Fibroblast of skin of right quadriceps (primary cell): Measurements from ENCODE around the gene ADAMTS14.

Experiments
- DNase-seq: peaks from one replicate; pipeline ENCODE4 v3.0.0-alpha.2; 2013

ADAMTS14 gene

GRCh38 chr10:70698211-70698610 lies 25.9 kb downstream of the ADAMTS14 start:
- no peak for DNase-seq

- no peak for DNase-seq
Observed at GRCh38 chr10:70699063-70699658, 26.9 kb downstream of the ADAMTS14 start.

GRCh38 chr10:70699659-70700174 lies 27.4 kb downstream of the ADAMTS14 start:
- peak; percentile 47 for DNase-seq

- DNase-seq, result no peak
Observed at GRCh38 chr10:70702190-70702763, 30.0 kb downstream of the ADAMTS14 start.

- DNase-seq, result no peak
Observed at GRCh38 chr10:70704211-70704610, 31.9 kb downstream of the ADAMTS14 start.

GRCh38 chr10:70705121-70705861 lies 33.0 kb downstream of the ADAMTS14 start:
- no peak for DNase-seq

- no peak for DNase-seq
Observed at GRCh38 chr10:70711177-70711576, 38.9 kb downstream of the ADAMTS14 start.

GRCh38 chr10:70711911-70712310 lies 39.6 kb downstream of the ADAMTS14 start:
- no peak for DNase-seq

GRCh38 chr10:70714245-70714644 lies 41.9 kb downstream of the ADAMTS14 start:
- DNase-seq, result no peak

- no peak for DNase-seq
Observed at GRCh38 chr10:70714951-70715350, 42.6 kb downstream of the ADAMTS14 start.

- peak; percentile 25 for DNase-seq
Observed at GRCh38 chr10:70715853-70716795, 43.8 kb downstream of the ADAMTS14 start.

GRCh38 chr10:70722820-70723424 lies 50.6 kb downstream of the ADAMTS14 start:
- peak; percentile 65 for DNase-seq

- DNase-seq, result no peak
Observed at GRCh38 chr10:70723771-70724170, 51.5 kb downstream of the ADAMTS14 start.

- no peak for DNase-seq
Observed at GRCh38 chr10:70726909-70727495, 54.7 kb downstream of the ADAMTS14 start.

GRCh38 chr10:70728328-70728727 lies 56.0 kb downstream of the ADAMTS14 start:
- DNase-seq, result no peak

- no peak for DNase-seq
Observed at GRCh38 chr10:70729763-70730357, 57.6 kb downstream of the ADAMTS14 start.

- DNase-seq, result no peak
Observed at GRCh38 chr10:70730955-70731354, 58.6 kb downstream of the ADAMTS14 start.

- DNase-seq, result no peak
Observed at GRCh38 chr10:70732569-70732968, 60.3 kb downstream of the ADAMTS14 start.

- peak; percentile 39 for DNase-seq
Observed at GRCh38 chr10:70733051-70733450, 60.7 kb downstream of the ADAMTS14 start.

- DNase-seq, result no peak
Observed at GRCh38 chr10:70735161-70735560, 62.9 kb downstream of the ADAMTS14 start.

GRCh38 chr10:70736525-70736924 lies 64.2 kb downstream of the ADAMTS14 start:
- DNase-seq, result no peak

- DNase-seq, result no peak
Observed at GRCh38 chr10:70737250-70737649, 64.9 kb downstream of the ADAMTS14 start.
